H1 (cell line): ENCODE data around the gene GDF9. TPM values are rescaled to one million over a fixed set of nuclear protein-coding genes. Genes with fewer than 3 reads are reported as not detected.

Experiments used
- CTCF ChIA-PET: fragments of 300-600 bp; sonication (Branson Sonifier 250); formaldehyde crosslinking; loops from one replicate; lab custom pipeline; 2021; ENCODE audit not compliant: partially characterized antibody; lab: Charles Lee
- POLR2A ChIA-PET: fragments of 300-600 bp; sonication (Branson Sonifier 250); formaldehyde crosslinking; loops from one replicate; lab custom pipeline; 2021; ENCODE audit warnings: inconsistent platforms; ENCODE audit not compliant: partially characterized antibody; lab: Charles Lee
- DNase-seq, 2 experiments: peaks; one replicate each; pipeline versions ENCODE4 v3.0.0 to v3.0.0-alpha.2; 2010 to 2022; ENCODE audit warnings: low spot score in 2 of 2, low read depth in 1 of 2, mixed read lengths in 1 of 2
- FAIRE-seq: peaks from 2 replicates; lab custom pipeline; 2011; peaks lifted over from hg19 to GRCh38; lab: Jason Lieb, UNC
- H2AFZ ChIP-seq: 2 replicates; pipeline ENCODE4 v1.8.1; 2012; ENCODE audit warnings: low read length, inconsistent platforms
- H2AK5ac ChIP-seq: 2 replicates; pipeline ENCODE4 v1.6.1; 2013; ENCODE audit warnings: low read depth, low read length
- H2BK120ac ChIP-seq: replicated peaks from 2 replicates; pipeline ENCODE3; 2013; ENCODE audit warnings: low read depth, low read length, inconsistent platforms
- H2BK12ac ChIP-seq: 2 replicates; pipeline ENCODE4 v1.6.1; 2013; ENCODE audit warnings: low read depth, low read length
- H2BK15ac ChIP-seq: 2 replicates; pipeline ENCODE4 v1.6.1; 2013; ENCODE audit warnings: low read length
- H2BK20ac ChIP-seq: 2 replicates; pipeline ENCODE4 v1.6.1; 2013; ENCODE audit warnings: low read length
- H2BK5ac ChIP-seq: 2 replicates; pipeline ENCODE4 v1.6.1; 2013; ENCODE audit warnings: low read depth, low read length
- H3K14ac ChIP-seq: 2 replicates; pipeline ENCODE4 v1.6.1; 2013; ENCODE audit warnings: inconsistent platforms; ENCODE audit not compliant: insufficient read length
- H3K18ac ChIP-seq: 2 replicates; pipeline ENCODE4 v1.6.1; 2013; ENCODE audit warnings: low read length; ENCODE audit errors: extremely low read depth
- H3K23ac ChIP-seq: 2 replicates; pipeline ENCODE4 v1.6.1; 2013; ENCODE audit warnings: inconsistent platforms; ENCODE audit not compliant: insufficient read length
- H3K23me2 ChIP-seq: 2 replicates; pipeline ENCODE4 v1.6.1; 2013; ENCODE audit warnings: low read depth, low read length
- H3K27ac ChIP-seq: 2 replicates; pipeline ENCODE4 v1.6.1; 2011; ENCODE audit warnings: low read depth, low read length, inconsistent platforms
- H3K27me3 ChIP-seq, 4 experiments: replicated peaks in 1 of 4; 1 replicate in 1 of 4; 2 replicates in 3 of 4; pipeline versions ENCODE4 v1.6.1 to v1.8.1; 2011 to 2013; ENCODE audit warnings: low read length in 3 of 4, mild to moderate bottlenecking in 3 of 4, inconsistent platforms in 2 of 4, mixed read lengths in 2 of 4, moderate library complexity in 1 of 4; ENCODE audit not compliant: control insufficient read depth in 3 of 4, insufficient read depth in 3 of 4; ENCODE audit errors: extremely low read depth in 1 of 4
- H3K36me3 ChIP-seq, 4 experiments: 2 replicates each; pipeline versions ENCODE4 v1.6.1 to v1.8.1; 2011 to 2013; ENCODE audit warnings: mild to moderate bottlenecking in 4 of 4, low read length in 3 of 4, moderate library complexity in 2 of 4, control low read depth in 1 of 4, inconsistent platforms in 1 of 4; ENCODE audit not compliant: insufficient read depth in 4 of 4, control insufficient read depth in 2 of 4
- H3K4ac ChIP-seq: replicated peaks from 2 replicates; pipeline ENCODE3; 2013; ENCODE audit warnings: low read length, low read depth, mixed read lengths, inconsistent platforms; ENCODE audit not compliant: insufficient read length
- H3K4me1 ChIP-seq, 4 experiments: replicated peaks in 1 of 4; 1 replicate in 1 of 4; 2 replicates in 3 of 4; pipeline versions ENCODE4 v1.6.1 to v1.8.1; 2011 to 2013; ENCODE audit warnings: low read length in 3 of 4, inconsistent platforms in 2 of 4, mixed read lengths in 1 of 4; ENCODE audit not compliant: insufficient read depth in 4 of 4, control insufficient read depth in 3 of 4
- H3K4me2 ChIP-seq, 2 experiments: 2 replicates each; pipeline versions ENCODE4 v1.6.1 to v1.8.1; 2011 to 2013; ENCODE audit warnings: low read depth in 2 of 2, low read length in 2 of 2, control low read depth in 1 of 2, inconsistent platforms in 1 of 2, mild to moderate bottlenecking in 1 of 2; ENCODE audit not compliant: insufficient read depth in 1 of 2
- H3K4me3 ChIP-seq, 4 experiments: fragments of 200-600, 300-600 bp in 1 of 4; sonication (generic), shearing (Covaris generic), sonication (Bioruptor Twin) in 1 of 4; 2 replicates each; pipeline versions ENCODE4 v1.5.1 to v1.8.1; 2011 to 2016; ENCODE audit warnings: low read length in 4 of 4, low read depth in 3 of 4, control low read depth in 2 of 4, inconsistent platforms in 2 of 4, mild to moderate bottlenecking in 2 of 4, mixed read lengths in 1 of 4, moderate library complexity in 1 of 4; ENCODE audit not compliant: insufficient read depth in 2 of 4; ENCODE audit errors: extremely low read depth in 1 of 4
- H3K56ac ChIP-seq: replicated peaks from 2 replicates; pipeline ENCODE3; 2013; ENCODE audit warnings: low read depth, mild to moderate bottlenecking, mixed read lengths, low read length, inconsistent platforms; ENCODE audit not compliant: insufficient read length
- H3K79me1 ChIP-seq: 2 replicates; pipeline ENCODE4 v1.6.1; 2013; ENCODE audit warnings: low read depth, low read length, control low read depth
- H3K79me2 ChIP-seq, 2 experiments: 2 replicates each; pipeline versions ENCODE4 v1.6.1 to v1.8.1; 2012 to 2013; ENCODE audit warnings: low read length in 2 of 2, mild to moderate bottlenecking in 2 of 2, inconsistent platforms in 1 of 2; ENCODE audit not compliant: insufficient read depth in 2 of 2, control insufficient read depth in 1 of 2
- H3K9ac ChIP-seq, 4 experiments: replicated peaks in 1 of 4; 1 replicate in 1 of 4; 2 replicates in 3 of 4; pipeline versions ENCODE4 v1.6.1 to v1.8.1; 2011 to 2013; ENCODE audit warnings: low read depth in 3 of 4, low read length in 3 of 4, control low read depth in 2 of 4, mild to moderate bottlenecking in 2 of 4, moderate library complexity in 2 of 4, inconsistent platforms in 1 of 4; ENCODE audit errors: extremely low read depth in 1 of 4
- H3K9me3 ChIP-seq, 2 experiments: 2 replicates each; pipeline versions ENCODE4 v1.6.1 to v1.8.1; 2012 to 2013; ENCODE audit warnings: mild to moderate bottlenecking in 2 of 2, moderate library complexity in 2 of 2, control low read depth in 1 of 2, inconsistent platforms in 1 of 2, low read depth in 1 of 2, low read length in 1 of 2, mixed read lengths in 1 of 2; ENCODE audit not compliant: insufficient read depth in 2 of 2
- H4K20me1 ChIP-seq, 2 experiments: replicated peaks in 1 of 2; 2 replicates each; pipeline versions ENCODE3 to v1.8.1; 2011 to 2013; ENCODE audit warnings: inconsistent platforms in 2 of 2, low read length in 2 of 2, mild to moderate bottlenecking in 1 of 2; ENCODE audit not compliant: insufficient read depth in 2 of 2, control insufficient read depth in 1 of 2
- H4K5ac ChIP-seq: 2 replicates; pipeline ENCODE4 v1.6.1; 2013; ENCODE audit warnings: low read length, low read depth, mixed read lengths, inconsistent platforms; ENCODE audit not compliant: insufficient read length
- H4K8ac ChIP-seq: 2 replicates; pipeline ENCODE4 v1.8.0; 2013; ENCODE audit warnings: mild to moderate bottlenecking, moderate library complexity, low read length, inconsistent platforms; ENCODE audit not compliant: insufficient read depth; ENCODE audit errors: extremely low read depth
- H4K91ac ChIP-seq: replicated peaks from 2 replicates; pipeline ENCODE3; 2013; ENCODE audit warnings: low read length, mixed read lengths, inconsistent platforms; ENCODE audit not compliant: insufficient read length
- CBX8 ChIP-seq: fragments of 300-800, 300-1000 bp; sonication (generic); IDR thresholded peaks from 2 replicates; pipeline ENCODE4 v1.7.1; 2016; ENCODE audit warnings: low read depth, low read length, borderline replicate concordance
- RAD21 ChIP-seq, 2 experiments: IDR thresholded peaks in 1 of 2; conservative IDR thresholded peaks in 1 of 2; 2 replicates each; pipeline ENCODE4 v1.6.1; 2011; ENCODE audit warnings: low read depth in 2 of 2, low read length in 2 of 2, improper control_type of control experiment in 1 of 2, inconsistent platforms in 1 of 2, mild to moderate bottlenecking in 1 of 2, moderate library complexity in 1 of 2
- WGBS, 2 experiments: shearing (Covaris generic) in 1 of 2; methylation state at CpG; one replicate each; pipeline versions ENCODE4 v1.1.6 to v1.1.7; 2013 to 2015; ENCODE audit warnings: low lambda C conversion rate in 2 of 2, mixed read lengths in 2 of 2, inconsistent platforms in 1 of 2, low coverage in 1 of 2, missing lambda C conversion rate in 1 of 2; ENCODE audit not compliant: insufficient replicate concordance in 2 of 2, insufficient coverage in 1 of 2, insufficient read length in 1 of 2; ENCODE audit errors: extremely low coverage in 1 of 2, missing lambda C conversion rate in 1 of 2; 5-methylcytosine and 5-hydroxymethylcytosine counted together
- polyA plus RNA-seq, 7 experiments: library from polyadenylated mRNA; depleted of rRNA in 3 of 7; stranded (reverse) in 5 of 7; unstranded in 2 of 7; fragments of >200 nt in 5 of 7; fragments of 200-250 nt in 2 of 7; gene quantifications; 1 replicate in 5 of 7; 2 replicates in 1 of 7; 4 replicates in 1 of 7; pipeline versions ENCODE4 v1.2.1 to v1.2.3, GENCODE V29; 2011 to 2013; ENCODE audit warnings: missing spikeins in 2 of 7, mixed read lengths in 2 of 7
- total RNA-seq: library from RNA; stranded (reverse); fragmentation: NEBNext Ultra II Directional; extraction: Animal tissue kit (Norgen Biotek cat#: 25700); gene quantifications from 2 replicates; pipeline ENCODE4 v1.2.1, GENCODE V29; 2021

The GDF9 gene
- total and polyA plus RNA-seq, 2 of the 8 experiments (the other 6 are each of a cell fraction or from before 2014, with no cell fraction given): 0.14 TPM; not detected in 1

DNA sequence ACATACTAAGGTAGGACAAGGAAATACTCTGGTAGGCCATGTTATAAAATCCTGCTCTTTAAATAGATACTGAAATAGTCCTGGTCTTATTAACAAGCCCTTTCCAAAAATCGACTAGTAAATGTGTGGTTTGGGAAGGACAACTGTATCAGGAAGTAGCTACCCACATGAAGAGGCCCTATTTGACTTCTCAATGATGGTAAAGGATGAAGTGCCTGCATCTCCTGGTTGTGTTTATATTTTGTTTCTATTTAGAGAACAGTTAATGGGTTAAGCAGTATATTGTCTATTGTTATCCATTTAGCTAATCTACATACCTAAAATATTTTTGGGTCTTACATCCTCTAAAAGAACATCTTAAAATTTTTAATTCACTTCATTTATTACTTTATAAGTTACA is 12.5 kb downstream of the GDF9 start:
- H3K27me3 ChIP-seq: no peaks in the 10 kb centered on the region
- H3K23ac ChIP-seq: no peak overlapping the region
- H2AFZ ChIP-seq: no peak overlapping the region
- H3K4me2 ChIP-seq: no peak overlapping the region
- H3K79me2 ChIP-seq: no peaks in the 10 kb centered on the region
- no peak overlapping the region for H2BK15ac ChIP-seq
- H3K9ac ChIP-seq: no peak overlapping the region
- no peak overlapping the region for H3K27ac ChIP-seq
- no peaks in the 10 kb centered on the region for H3K23me2 ChIP-seq
- no peak overlapping the region for H2BK20ac ChIP-seq
- no peak overlapping the region for H4K91ac ChIP-seq
- DNase-seq: no peak
- no peak overlapping the region for H3K14ac ChIP-seq
- ChIA-PET CTCF (interaction anchor here (0.6 to 32.2 kb wide), 6 partner anchors 8 to 1671 kb away, joined by 3 to 465 read pairs (median 4); partner anchors contain the start of genes GDF9, SHROOM1 and UQCRQ), POLR2A (interaction anchor here (0.9 to 1.6 kb wide), 5 partner anchors 10 to 30 kb away, joined by 3 to 4 read pairs (median 3); partner anchors contain the start of genes GDF9 and UQCRQ)
- no peak overlapping the region for H4K5ac ChIP-seq
- no peak overlapping the region for H2BK5ac ChIP-seq
- H3K79me1 ChIP-seq: no peaks in the 10 kb centered on the region
- H3K9me3 ChIP-seq: no peaks in the 10 kb centered on the region
- no peak overlapping the region for H3K4ac ChIP-seq
- H4K8ac ChIP-seq: no peak overlapping the region
- no peak overlapping the region for H3K4me3 ChIP-seq
- H2BK120ac ChIP-seq: no peak overlapping the region
- no peak overlapping the region for H2BK12ac ChIP-seq
- H2AK5ac ChIP-seq: no peak overlapping the region
- H3K56ac ChIP-seq: no peak overlapping the region
- no peaks in the 10 kb centered on the region for H3K36me3 ChIP-seq
- FAIRE-seq: no peak
- peaks cover 0 to 1% (median 0%) of the 10 kb centered on the region in 4 experiments; a peak in 1 of 7 replicates for H3K4me1 ChIP-seq
- no peaks in the 10 kb centered on the region for H4K20me1 ChIP-seq
- 50% methylated on average over 1 of the region's 1 CpG; no CpG with 5 or more reads in 1 of the 2 experiments for WGBS, 2 experiments
- no peak overlapping the region for H3K18ac ChIP-seq
- TF ChIP-seq CBX8 (no peak), RAD21 (IDR thresholded peaks at IDR 0.05 in 1 of 2, conservative IDR thresholded peaks at IDR 0.05 in 1 of 2; ENCODE audit: low read depth in 2 of 2, low read length in 2 of 2) (no peak)
